GM21723 (cell line): Measurements from ENCODE around the gene LARP1.

ENCODE experiments used
- ATAC-seq: cut with Tn5 transposase; IDR thresholded peaks from one replicate; pipeline ENCODE4 v1.9.1; 2021; ENCODE audit warnings: mild to moderate bottlenecking, moderate library complexity; ENCODE audit not compliant: unreplicated experiment

The LARP1 gene

DNA sequence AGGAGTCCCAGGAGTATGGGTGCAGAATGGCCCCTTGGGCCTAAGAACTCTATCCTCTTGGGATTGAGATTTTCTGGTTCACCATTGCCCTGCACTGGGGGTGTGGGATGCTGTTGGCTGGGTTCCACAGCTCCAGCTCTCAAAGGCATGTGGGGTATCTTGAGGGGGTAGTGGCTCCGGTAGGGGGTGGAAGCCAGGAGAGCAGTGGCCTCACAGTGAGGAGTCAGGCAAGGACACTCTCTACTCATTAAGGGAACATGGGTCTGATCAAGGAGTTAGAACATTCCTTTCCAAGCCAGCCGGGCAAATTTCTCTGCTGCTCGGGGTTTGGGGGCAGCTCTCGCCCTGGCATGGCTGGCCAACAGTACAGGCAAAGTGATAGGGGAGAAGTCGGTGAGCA is 33.0 kb downstream of the LARP1 start:
- ATAC-seq = no peak

DNA sequence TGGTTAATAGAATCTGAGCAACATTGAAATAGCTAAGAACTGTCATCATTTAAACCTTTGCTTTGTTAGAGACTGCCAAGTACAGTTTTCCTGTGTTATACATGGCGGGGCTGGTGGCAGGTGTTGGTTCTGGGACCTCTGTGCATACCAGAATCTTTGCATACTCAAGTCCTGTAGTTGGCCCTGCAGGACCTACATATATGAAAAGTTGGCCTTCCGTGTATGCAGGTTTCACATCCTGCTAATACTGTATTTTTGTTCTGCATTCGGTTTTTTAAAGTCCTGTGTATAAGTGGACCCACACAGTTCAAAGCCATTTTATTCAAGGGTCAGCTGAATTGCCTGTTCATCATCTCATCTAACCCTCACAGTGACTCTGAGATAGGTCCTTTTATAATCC is 36.4 kb downstream of the LARP1 start:
- ATAC-seq = peak; percentile 81

DNA sequence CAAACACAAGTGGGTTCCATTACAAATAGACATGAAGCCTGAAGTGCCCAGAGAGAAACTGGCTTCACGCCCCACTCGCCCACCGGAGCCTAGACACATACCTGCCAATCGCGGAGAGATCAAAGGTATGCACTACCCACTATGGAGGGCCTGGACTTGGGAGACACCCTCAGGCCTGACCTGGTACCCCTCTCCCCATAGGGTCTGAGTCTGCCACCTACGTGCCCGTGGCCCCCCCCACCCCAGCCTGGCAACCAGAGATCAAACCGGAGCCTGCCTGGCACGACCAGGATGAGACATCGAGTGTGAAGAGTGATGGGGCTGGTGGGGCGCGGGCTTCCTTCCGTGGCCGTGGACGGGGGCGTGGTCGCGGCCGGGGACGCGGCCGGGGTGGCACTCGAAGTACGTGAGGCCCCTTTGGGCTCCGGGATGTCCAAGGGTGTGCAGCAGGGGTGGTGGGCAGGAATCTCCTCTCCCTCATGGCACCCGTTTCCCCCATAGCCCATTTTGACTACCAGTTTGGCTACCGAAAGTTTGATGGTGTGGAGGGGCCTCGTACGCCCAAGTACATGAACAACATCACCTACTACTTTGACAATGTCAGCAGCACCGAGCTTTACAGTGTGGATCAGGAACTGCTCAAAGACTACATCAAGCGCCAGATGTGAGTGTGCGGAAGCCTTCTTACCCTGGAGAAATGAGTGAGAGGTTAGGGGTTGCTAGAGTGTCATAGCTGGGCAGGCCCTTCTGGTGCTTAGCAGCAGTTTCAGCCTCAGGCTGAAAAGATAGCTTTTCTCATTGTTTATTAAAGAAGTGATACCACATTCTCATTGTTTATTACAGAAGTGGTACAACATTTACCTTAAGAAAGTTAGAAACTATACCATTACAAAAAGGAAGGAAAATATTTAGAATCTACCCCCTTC is 38.7 kb downstream of the LARP1 start:
- ATAC-seq = no peak

DNA sequence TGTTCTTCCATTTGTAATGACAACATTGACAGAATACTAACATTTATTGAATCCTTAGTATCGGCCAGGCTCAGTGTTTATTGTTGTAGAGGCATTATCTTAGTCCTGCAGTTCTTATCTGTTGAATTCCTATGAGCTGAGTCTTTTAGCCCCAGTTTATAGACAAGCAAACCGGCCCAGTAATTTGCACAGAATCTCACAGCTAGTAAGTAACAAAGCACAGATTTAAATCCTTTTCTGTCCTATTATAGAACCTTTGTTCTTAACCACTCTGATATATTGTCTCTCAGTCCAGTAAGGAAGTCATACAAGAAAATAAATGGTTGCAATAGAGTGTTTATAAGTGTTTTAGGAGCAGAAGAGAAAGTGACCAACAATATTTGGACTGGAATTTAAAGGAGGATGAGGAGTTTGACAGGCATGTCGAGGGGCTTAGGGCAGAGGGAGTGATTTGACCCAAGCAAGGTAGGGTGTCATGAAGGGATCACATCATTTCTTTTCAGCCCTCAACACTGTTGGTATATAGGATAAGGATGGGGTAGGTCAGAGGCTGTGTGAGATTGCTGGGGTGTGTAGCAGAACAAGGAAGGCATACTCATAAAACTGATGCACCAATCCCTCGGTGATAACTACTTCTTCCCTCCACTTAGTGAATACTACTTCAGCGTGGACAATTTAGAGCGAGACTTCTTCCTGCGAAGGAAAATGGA is 39.5 kb downstream of the LARP1 start:
- no peak for ATAC-seq

DNA sequence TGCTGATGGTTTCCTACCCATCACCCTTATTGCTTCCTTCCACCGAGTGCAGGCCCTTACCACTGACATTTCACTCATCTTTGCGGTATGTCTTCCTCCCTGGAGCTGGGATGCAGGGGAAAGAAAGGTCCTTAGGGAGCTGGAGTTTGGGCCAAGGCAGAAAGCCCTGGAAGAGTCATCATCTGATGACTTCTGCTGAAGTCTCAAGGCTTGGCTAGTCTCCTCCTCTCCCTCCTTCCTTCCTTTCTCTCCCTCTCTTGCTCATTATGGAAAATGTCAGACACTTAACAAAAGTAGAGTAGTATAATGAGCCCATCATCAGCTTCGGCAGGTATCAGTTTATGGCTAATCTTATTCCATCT is 40.0 kb downstream of the LARP1 start:
- ATAC-seq = no peak

DNA sequence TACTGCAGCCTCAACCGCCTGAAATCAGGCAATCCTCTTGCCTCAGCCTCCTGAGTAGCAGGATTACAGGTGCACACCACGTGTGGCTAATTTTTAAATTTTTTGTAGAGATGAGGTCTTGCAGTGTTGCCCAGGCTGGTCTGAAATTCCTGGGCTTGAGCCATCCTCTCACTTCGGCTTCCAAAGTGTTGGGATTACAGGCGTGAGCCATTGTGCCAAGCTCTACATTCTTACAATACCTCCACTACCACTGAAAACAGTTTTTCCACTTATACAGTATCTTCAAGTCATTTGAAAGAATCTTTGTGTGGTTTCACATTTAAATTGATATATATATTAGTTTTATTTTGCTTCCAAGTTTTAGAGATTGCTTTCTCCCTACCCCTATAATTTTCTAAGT is 42.6 kb downstream of the LARP1 start:
- no peak for ATAC-seq

DNA sequence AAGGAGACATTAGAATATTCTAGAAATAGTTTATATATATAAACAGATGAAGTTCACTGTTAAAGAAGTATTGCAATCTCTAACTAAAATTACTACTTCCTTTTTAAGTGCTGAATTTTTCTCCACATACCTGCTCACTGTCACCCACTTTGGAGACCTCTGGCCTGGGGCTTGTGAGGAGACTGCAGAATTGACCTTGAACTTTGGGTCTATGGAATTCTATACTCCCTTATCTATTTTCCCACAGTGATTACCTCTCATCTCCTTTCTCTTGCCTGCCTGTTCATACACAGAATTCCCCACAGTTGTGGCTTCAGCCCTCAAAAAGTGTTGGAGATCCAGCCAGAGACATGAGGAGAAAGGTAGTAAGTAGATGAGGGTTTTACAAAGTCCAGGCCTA is 45.4 kb downstream of the LARP1 start:
- ATAC-seq = no peak

DNA sequence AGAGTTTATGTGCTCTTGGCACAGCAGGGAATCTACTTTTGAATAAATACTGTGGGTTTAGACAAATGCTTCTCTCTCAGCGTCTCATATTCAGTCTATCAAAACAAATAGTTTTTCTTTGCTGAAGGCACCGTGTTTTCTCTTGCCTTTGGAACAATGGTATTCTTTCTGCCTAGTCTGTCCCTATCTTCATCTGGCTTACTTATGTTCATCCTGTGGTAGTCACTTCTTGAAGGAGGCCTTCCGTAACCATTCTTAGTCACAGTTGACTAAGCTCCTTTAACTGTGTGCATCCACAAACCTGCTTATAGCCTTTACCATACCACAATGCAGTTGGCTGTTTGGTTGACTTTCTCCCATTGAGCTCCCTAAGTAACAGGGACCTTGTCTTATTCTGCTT is 45.9 kb downstream of the LARP1 start:
- no peak for ATAC-seq

DNA sequence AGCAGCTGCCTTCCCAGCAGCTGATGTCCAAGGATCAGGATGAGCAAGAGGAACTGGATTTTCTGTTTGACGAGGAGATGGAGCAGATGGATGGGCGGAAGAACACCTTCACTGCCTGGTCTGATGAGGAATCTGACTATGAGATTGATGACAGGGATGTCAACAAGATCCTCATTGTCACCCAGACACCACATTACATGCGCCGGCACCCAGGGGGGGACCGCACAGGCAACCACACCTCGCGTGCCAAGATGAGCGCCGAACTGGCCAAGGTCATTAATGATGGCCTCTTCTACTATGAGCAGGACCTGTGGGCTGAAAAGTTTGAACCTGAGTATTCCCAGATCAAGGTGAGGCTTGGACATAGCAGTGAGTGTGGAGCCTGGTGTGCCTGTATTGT is 46.9 kb downstream of the LARP1 start:
- no peak for ATAC-seq

DNA sequence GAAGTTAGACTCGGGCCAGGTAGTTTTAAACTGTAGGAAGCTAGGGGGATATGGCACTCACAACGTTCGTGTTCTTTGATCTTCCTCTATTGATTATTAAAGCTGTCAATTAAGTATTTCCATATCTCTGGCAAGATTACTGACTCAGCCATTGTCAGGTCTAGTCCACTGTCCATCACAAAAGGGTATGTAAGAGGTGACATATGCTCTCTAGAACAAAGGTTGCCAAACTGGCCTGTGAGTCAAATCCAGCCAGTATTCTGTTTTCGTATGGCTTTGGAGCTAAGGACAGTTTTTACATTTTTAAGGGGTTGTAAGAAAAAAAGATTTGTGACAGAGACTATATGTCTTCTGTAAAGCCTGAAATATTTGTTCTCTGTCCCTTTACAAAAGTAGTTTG is 51.0 kb downstream of the LARP1 start:
- ATAC-seq = no peak

DNA sequence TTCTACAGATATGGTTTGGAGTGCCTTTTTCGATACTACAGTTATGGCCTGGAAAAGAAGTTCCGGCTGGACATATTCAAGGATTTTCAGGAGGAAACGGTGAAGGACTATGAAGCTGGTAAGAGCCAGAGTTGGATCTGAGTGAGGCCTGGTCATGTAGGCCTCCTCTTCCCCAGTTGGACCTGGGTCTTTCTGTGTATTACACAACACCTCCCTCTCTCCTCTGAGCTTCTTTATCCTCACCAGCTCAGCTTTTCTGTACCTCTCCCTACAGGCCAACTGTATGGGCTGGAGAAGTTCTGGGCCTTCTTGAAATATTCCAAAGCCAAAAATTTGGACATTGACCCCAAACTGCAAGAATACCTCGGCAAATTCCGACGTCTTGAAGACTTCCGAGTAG is 56.1 kb downstream of the LARP1 start:
- ATAC-seq = no peak

DNA sequence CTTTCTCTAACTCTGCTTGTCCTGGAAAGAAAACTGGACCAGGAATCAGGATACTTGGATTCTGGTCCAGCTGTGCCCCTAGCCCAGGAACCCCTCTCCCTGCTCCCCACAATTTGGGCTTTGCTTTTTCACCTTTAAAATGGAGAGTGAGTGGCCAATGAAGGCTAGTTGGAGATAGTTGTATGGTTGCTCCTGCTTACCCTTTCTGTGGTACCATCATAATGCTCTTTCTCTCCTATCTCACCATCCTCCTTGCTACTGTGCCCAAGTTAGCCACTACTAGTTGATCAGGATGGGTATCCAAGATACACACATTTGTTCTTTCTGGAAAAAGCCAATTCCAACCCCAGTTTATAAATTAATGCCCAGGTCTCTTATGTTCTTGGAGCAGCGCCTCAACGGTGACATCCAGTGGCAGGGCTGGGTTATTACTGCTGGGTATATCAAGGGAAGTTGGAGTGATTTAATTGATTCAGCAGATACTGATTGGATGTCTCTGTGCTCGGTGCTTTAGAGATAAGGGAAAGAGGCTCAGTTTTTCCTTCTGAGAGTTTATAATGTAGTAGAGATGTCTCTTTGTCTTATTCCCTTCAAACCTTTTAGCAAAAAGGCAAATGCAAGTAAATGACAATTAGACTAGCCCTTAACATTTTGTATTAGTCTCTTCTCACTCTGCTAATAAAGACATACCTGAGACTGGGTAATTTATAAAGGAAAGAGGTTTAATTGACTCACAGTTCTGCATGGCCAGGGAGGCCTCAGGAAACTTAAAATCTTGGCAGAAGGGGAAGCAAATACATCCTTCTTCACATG is 56.7 kb downstream of the LARP1 start:
- peak; percentile 79 for ATAC-seq

DNA sequence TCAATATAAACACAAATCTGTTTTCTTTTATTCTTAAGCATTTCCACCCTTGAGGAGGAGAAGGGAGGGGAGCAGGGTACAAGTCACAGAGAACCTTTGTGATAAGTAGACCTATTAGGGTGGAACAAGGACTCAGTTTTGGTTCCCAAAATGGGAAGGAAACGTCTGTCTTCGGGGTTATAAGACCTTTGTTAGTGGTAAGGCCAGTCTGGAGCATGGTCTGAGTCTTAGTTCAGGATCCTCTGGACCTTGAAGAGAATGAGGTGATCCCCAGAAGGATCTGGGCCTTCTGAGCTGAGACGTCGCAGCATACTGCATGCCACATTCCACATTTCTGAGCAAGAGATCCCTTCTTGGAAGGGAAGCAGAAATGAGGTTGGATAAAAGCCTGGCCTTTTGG is 58.0 kb downstream of the LARP1 start:
- no peak for ATAC-seq

DNA sequence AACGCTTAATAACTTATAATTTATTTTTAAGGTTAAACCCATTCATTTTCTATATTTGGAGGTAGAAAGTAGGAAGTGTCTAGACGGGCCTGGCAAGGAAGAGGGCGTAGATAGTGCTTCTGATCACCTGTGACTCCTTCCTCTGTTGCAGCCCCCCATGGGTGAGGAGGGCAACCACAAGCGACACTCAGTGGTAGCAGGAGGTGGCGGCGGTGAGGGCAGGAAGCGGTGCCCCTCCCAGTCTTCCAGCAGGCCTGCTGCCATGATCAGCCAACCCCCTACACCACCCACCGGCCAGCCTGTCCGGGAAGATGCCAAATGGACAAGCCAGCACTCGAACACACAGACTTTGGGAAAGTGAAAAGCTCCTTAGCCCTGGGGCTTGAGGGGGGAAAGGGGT is 58.6 kb downstream of the LARP1 start:
- no peak for ATAC-seq

DNA sequence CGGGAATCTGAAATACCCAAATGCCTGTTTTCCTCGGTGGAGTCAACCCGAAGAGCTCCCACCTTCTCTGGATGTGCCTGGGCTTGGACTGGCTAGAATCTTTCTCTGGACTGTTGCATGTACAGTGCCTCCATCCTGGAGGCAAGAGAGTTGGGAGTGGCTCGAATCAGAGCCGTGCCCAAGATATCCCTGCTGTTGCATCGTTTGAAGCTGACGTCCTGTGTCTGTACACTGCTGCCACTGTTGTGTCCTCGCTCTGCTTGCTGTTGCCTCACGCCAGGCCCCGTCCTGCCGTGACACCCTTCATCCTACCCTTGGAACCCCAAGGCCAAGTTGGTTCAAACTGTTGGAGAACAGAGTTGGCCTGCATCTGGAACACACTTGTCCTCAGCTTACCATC is 59.8 kb downstream of the LARP1 start:
- ATAC-seq = no peak

DNA sequence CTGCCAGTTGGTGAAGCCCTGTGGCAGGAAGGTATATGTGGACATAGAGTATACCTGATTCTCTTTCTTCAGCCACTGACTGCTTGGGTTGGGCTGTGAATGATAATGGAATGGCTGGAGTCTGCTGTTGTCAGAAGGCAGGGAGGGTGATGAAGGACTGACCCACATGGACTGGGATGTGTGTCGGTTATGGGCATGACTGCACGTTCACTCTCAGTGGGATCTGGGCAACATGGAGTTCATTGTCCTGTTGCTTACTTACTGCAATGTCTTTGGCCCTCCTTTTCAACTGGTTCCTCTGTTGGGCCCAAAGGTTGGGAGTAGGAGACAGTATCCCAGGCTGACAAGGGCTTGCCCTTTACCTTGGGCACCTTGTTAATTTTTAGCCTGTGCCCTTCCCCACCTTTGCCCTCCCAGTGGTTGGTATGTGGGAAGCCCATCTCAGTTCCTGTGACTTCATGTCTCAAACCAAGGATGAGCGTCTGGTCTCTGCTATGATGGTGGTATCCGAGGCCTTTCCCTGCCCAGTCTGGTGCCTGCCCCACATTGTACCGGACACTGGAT is 60.6 kb downstream of the LARP1 start:
- no peak for ATAC-seq

DNA sequence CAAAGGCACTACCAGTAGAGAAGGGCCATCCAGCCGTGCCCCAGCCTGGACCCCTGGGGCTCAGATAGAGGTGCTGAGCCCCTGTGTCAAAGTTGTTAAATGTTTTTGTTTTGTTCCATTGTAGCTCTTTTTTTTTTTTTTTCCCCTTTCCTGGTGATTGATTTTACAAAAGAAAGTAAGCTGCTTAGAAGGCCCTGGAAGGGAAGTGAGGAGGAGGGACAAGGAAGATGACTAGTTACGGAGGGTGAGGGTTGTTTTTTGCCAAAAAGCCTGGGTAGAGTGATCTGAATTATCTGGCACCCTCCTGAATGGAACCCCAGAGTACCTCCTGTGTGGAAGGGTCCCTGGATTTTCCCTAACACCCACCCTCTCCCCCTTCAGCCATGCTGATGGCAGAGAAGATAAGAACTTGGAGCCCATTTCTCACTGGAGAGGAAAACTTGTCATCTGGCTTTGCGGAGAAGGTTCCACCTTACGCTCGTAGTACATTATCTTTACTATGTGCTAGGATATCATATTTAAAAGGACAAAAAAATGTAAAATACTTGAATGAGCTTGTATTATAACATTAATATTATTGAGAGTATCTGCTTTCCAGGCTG is 61.8 kb downstream of the LARP1 start:
- ATAC-seq = no peak

DNA sequence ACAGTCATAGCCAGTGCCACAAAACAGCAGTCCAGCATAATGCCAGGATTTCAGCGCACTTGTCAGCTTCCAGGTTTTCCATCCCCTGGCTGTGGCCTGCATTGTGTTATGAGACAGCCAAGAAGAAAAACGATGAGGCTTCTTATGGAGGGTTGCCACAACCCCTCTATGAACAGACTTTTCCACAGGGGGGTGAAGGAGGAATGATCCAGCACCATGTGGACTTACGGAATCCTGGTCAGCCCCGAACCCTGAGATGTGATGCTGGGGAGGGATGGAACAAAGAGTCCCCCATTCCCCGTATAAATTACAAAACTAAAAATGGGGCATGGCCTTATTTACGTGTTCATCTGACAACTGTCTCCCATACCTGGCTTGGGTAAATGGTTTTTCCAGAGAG is 62.6 kb downstream of the LARP1 start:
- no peak for ATAC-seq

DNA sequence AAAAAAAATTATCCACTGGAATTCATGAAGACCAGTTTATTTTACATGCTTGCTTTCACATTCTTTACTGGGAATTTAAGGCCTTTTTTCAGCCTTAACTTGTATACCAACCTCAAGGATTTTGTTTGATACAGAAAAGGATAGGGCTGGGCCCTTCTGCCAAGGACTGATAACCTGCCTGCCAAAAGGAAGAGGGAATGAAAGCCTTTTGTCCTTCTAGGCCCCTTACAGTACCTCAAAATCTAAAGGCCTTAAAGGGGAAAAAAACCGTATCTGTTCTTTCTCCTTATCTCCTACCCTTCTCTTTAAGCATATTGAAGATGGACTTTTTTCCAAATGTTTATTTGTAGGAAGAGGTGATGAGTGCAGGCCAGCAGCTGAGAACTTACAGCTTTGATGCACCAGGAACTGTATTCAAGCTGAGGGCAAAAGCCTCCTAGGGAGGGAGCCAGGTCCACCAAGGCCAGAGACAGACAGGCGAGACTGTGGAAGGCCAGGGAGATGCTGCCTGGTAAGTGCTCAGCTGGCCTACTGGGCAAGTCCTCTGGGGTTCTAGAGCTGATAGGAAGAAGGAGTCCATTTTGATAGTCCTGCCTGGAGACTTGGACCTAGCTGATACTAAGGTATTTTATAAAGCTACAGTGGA is 63.4 kb downstream of the LARP1 start:
- no peak for ATAC-seq

DNA sequence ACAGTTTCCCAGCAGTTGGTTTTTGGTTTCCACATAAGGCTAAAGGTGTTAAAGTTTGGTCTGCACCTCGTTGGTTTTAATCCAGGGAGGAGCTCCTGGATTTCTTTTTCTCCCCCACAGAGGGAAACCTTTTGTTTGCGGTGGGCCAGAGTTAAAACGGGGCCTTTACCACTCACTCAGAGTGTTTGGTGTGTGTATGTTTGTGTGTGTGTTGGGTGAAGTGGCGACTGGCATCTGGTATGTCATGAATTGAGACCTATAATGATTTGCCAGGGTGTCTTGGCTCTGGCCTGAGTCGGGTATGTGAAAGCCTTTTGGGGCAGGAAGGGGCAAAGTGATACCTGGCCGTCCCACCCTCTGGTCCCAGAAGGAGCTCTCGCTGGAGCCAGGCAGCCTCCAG is 64.4 kb downstream of the LARP1 start:
- no peak for ATAC-seq
